HG03460 (cell line): ENCODE results near the gene NCAPD2.
"Not testable (repeated sequence)": the region's sequence is repeated elsewhere in the genome, so short reads cannot be mapped to it uniquely, and the experiment has no call there.

Source experiments
- ATAC-seq: cut with Tn5 transposase; IDR thresholded peaks from one replicate; pipeline ENCODE4 v1.9.1; 2021; ENCODE audit not compliant: unreplicated experiment

The NCAPD2 gene

DNA sequence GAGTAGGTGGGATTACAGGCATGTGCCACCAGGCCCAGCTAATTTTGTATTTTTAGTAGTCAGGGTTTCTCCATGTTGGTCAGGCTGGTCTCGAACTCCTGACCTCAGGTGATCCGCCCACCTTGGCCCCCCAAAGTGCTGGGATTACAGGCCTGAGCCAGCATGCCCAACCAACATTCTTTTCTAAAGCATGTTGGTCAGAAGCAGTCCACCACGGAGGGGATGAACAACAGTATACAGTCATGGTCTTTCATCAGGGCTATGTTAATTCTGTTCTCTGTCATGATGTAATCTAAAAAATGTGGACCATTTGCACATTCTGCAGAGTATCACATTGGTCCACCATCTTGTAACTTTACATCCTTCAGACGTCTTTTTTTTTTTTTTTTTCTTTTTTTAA is 4.5 kb upstream of the NCAPD2 start:
- no peak for ATAC-seq

DNA sequence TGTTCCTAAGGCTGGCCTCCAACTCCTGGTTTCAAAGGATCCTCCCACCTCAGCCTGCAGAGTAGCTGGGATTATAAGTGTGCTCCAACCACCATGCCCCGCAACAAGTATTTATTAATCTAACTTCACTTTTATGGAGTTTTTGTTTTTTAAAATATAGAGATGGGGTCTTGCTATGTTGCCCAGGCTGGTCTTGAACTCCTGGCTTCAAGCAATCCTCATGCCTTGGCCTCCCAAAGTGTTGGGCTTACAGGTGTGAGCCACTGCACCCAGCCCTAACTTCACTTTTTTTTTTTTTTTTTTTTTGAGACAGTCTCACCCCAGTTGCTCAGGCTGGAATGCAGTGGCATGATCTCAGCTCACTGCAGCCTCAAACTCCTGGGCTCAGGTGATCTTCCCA is 3.2 kb upstream of the NCAPD2 start:
- not testable (repeated sequence) for ATAC-seq

DNA sequence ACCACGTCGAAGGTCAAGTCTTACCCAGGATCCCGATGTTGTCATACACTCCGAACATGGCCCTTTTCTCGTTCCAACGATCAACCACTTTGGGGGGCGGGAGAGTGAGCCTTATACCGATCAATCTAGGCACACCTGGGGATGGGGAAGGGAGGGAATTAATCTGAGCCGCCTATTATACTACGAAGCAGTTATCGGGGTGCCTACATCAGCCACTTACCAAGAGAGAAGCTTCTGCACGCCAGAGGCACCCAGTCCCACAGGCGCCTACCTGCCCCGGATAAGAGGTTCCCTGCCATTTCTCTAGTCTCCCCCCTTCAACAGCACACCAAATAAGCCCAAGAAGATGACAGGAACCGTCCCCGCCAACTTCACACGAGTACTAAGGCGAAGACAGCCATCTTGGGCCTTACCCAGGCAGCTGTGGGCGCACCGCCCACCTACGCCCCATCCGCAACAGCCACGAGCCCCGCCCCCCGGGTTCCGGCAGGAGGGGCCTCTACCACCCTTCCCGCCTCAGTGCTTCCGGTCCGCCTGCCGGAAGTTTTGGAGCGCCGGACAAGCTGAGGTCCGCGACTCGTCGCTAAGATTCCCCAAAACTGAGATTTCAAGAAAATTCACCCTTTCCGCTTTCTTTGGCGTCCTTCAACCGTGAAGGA is 935 bp upstream of the NCAPD2 start, which contains the start of gene MRPL51:
Gene MRPL51 (minus strand): TSS at position 425 of the 659 bp plus-strand sequence. CDS start 126 bp downstream, at position 299.
- peak; percentile 69 for ATAC-seq

DNA sequence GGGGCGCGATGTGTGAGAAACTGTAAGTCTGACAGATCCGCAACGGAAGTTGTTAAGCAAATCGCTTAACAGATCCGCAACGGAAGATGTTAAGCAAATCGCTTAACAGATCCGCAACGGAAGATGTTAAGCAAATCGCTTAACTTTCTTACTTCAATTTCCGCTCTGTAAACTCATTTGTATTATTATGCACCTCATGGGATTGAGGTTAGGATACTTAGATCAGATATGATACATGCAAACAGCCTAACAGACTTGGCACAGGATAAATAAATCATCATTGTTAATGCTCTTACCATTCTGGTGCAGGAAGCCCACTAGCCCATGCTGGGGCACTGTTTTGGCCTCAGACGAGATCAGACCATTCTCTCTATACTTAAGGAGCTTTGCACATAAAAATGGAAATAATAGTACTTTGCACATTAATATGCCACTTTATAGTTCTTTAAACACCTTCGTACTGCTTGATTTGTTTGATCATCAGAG is 399 bp downstream of the NCAPD2 start:
- peak; percentile 26 for ATAC-seq

DNA sequence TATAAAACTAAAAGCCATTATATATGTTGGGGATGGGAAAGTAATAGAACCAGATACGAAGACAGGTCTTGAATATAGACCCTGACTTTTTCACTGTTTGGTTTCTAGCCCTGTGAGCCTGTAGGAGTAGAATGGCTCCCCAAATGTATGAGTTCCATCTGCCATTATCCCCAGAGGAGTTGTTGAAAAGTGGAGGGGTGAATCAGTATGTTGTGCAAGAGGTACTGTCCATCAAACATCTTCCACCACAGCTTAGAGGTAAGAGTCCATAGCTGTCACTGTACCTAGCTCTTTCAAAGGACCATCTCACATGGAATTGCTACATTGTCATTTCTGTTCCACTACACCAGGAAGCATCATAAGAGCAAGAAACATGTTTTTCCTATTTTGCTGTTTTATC is 1.1 kb downstream of the NCAPD2 start:
- no peak for ATAC-seq

DNA sequence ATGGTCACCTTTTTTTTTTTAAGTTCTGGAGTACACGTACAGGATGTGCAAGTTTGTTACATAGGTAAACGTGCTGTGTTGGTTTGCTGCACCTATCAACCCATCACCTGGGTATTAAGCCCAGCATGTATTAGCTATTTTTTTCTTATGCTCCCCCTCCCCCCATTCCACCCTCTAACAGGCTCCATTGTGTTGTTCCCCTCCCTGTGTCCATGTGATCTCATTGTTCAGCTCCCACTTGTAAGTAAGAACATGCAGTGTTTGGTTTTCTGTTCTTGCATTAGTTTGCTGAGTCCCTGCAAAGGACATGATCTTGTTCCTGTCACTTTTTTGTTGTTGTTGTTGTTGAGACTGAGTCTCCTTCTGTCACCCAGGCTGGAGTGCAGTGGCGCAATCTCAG is 3.4 kb downstream of the NCAPD2 start:
- not testable (repeated sequence) for ATAC-seq

DNA sequence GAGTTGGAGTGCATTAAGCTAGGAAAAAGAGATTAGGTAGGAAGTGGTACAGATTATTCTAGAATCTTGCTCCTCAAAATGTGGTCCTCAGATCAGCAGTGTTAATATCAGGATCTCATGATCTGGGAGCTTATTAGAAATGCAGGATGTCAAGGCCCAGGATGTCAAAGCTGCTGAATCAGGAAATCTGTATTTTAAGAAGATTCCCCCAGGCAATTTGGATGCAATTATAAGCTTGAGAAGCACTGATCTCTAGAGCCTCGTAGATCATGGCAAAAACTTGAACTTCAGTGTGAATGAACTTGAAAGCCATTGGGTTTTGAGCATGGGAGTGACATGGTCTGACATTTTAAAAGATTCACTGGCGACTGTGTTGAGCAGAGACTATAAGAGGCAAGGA is 6.6 kb downstream of the NCAPD2 start:
- no peak for ATAC-seq

DNA sequence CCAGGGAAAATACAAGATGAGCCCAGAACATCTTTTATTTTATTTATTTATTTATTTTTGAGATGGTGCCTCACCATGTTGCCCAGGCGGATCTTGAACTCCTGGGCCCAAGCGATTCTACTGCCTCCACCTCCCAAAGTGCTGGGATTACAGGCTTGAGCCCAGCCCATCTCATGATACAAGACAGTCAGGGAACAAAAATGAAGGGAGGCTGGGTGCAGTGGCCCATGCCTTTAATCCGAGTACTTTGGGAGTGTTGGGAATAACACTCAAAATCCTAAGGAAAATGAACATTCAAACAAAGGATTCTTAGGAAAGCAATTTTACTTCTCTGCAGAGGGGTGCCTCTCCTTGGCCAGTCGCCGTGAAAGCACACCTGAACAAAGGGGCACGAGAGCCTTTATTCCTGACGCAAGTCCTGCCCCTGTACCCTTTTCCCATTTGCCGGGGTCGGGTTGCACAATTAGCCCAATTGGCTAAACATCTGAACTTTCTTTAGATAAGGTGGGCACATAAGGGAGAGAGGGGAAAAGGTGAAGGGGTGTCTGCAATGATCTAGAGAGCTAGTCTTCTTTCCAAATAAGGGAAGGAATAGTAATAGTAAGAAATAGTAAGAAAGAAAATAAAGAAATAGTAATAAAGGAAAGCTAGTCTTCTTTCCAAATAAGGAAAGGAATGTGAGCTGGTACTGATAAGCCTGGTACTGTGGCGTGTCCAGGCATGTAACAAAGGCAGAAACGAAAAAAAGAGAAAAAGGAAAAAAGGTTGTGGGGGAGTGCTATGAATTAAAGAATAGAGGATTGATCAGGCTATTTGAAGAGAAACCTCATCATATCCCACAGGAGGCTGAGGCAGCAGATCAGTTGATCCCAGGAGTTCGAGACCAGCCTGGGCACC is 13.4 kb downstream of the NCAPD2 start:
- ATAC-seq = no peak

DNA sequence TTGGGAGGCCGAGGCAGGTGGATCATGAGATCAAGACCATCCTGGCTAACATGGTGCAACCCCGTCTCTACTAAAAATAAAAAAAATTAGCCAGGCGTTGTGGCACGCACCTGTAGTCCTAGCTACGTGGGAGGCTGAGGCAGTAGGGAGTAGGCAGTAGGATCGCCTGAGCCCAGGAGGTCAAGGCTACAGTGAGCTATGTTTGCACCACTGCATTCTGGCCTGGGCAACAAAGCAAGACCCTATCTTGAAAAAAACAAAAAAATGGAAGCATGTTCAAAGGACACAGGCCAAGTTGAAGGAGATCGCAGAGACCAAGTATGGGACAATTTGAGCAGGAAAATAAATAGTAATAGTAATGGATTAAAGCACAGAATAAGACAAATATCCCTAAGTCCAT is 14.2 kb downstream of the NCAPD2 start:
- ATAC-seq = no peak

DNA sequence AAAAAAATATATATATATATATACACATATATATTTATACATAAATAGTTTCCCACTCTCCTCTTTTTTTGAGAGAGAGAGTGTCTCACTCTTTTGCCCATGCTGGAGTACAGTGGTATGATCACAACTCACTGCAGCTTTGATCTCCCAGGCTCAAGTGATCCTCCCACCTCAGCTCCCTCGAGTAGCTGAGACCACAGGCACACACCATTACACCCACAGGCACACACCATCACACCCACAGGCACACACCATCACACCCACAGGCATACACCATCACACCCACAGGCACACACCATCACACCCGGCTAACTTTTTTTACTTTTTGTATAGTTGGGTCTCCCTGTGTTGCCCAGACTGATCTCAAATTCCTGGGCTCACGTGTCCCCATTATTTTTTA is 26.3 kb downstream of the NCAPD2 start:
- ATAC-seq = no peak

DNA sequence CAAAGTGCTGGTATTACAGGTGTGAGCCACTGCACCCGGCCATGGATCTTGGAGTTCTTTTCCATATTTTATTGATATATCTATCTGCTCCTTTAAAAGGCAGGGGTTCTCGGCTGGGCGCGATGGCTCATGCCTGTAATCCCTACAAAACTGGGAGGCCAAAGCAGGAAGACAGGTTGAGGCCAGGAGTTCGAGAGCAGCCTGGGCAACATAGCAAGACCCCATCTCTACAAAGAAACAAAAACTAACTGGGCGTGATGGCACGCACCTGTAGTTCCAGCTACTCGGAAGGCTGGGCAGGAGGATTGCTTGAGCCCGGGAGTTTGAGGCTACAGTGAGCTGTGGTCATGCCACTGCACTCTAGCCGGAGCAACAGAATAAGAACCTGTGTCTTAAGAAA is 28.3 kb downstream of the NCAPD2 start:
- no peak for ATAC-seq

DNA sequence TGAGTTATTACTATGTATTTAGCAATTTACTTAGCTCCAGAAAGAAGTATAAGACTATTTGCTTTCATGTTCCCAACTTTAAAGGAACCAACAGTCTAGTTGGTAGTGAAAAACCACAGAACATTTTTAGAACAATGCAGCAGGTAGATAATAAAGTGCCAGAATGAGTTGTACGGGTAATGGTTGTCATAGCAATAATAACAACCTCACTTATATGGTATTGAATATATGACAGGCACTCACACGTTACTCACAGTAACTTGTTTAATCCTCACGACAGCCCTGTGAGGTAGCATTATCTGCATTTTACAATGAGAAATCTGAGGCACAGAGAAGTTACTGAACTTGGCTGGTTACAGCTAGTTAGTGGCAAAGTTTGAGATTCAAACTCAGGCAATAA is 29.8 kb downstream of the NCAPD2 start:
- no peak for ATAC-seq

DNA sequence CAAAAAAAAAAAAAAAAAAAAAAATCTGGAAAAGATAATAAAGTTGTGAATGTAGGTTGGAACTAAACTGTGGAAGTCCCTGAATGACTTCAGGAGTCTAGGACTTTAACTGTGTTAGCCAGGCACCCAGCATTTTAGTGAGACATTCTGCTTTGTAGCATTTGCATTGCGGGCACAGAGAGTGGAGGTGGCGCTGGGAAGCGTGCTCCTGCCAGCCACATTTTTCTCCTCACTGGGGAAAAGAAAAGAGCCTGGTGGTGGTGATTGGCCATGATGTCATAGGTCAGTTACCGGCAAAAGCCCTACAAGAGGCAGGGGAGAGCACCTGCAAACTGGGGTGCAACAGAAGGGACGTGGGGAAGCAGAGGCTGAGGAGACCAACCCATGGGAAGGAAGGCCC is 30.7 kb downstream of the NCAPD2 start:
- ATAC-seq = no peak

DNA sequence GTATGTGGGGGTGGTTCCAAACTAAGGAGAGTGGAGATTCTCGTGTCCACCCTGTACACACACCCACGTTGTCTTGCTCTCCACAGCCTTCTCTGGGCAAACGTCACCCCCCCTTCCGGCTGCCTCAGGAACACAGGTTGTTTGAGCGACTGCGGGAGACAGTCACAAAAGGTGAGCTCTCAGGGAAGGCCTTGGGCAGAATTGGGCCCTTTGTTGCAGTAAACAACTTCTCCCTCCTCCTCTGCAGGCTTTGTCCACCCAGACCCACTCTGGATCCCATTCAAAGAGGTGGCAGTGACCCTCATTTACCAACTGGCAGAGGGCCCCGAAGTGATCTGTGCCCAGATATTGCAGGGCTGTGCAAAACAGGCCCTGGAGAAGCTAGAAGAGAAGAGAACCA is 32.3 kb downstream of the NCAPD2 start:
- ATAC-seq = no peak

DNA sequence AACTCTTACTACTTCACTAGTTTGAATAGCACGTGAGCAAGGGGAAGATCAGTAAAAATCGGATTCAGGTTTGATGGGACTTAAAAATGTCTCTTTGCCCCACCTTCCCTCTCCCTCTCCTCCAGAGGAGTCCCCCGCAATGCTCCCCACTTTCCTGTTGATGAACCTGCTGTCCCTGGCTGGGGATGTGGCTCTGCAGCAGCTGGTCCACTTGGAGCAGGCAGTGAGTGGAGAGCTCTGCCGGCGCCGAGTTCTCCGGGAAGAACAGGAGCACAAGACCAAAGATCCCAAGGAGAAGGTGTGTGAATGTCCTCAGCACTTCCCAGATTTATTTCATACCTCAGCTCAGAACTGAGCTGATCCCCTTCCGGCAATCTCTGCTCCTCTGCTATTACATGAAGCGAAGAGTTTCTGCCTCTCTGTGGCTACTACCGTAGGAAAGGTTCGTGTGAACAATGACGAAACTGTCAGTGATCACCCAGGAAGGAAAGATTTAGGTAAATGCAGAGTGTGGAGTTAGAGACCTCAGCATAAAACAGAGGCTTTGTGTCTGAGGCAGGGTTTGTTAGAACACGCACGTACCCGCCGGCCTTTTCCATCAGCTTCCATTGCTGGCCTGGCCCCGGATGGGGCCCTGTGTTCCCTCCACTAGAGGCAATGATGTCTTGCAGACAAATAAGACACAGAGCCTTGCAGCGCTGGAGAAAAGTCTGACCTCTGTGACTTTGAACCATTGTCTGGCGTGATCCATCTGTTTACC is 33.0 kb downstream of the NCAPD2 start:
- ATAC-seq = no peak

DNA sequence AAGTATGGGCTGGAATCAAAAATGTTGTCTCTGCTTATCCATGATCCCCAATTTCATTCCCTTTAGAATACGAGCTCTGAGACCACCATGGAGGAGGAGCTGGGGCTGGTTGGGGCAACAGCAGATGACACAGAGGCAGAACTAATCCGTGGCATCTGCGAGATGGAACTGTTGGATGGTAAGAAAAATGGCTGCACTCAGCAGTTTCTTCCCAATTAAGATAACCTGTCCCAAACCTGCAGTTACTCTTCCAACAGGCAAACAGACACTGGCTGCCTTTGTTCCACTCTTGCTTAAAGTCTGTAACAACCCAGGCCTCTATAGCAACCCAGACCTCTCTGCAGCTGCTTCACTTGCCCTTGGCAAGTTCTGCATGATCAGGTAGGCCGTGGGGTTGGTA is 33.8 kb downstream of the NCAPD2 start:
- ATAC-seq = no peak

DNA sequence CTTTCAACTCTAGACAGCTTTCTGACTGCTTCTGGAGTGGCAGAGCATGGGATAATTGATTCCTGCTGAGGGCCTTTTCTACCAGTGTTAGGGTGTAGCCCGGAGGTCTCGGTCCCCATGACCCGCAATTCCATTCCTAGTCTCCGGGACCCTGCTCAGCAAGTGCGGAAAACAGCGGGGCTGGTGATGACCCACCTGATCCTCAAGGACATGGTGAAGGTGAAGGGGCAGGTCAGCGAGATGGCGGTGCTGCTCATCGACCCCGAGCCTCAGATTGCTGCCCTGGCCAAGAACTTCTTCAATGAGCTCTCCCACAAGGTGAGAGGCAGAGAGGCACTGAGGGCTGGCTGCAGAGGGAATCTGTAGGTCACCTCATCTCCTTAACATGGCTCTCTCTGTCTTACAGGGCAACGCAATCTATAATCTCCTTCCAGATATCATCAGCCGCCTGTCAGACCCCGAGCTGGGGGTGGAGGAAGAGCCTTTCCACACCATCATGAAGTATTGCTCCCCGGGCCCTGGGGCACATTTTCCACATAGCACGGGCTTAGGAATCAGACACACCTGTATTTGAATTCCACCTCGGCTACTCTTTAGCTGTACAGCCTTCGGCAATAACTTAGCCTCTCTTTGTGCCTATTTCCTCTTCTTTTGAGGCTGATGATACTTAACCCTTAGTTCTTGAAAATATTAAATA is 34.8 kb downstream of the NCAPD2 start:
- no peak for ATAC-seq

DNA sequence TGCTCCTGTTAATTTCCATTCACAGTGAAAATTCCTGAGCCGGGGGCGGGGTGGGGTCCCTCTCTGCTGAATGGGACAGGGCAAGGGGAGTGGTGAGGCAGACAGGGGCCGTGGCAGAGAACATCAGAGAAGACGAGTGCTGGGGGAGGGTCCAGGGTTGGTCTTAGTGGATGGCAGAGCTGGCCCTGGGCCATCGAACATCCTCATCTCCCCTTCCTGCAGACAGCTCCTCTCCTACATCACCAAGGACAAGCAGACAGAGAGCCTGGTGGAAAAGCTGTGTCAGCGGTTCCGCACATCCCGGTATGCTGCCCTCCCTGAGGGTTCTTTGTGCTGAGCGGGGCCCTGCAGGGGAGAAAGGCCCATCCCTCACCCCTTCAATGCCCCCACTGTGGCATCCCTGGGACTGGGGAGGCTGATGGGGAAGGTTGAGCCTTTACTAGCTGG is 35.4 kb downstream of the NCAPD2 start:
- ATAC-seq = no peak

DNA sequence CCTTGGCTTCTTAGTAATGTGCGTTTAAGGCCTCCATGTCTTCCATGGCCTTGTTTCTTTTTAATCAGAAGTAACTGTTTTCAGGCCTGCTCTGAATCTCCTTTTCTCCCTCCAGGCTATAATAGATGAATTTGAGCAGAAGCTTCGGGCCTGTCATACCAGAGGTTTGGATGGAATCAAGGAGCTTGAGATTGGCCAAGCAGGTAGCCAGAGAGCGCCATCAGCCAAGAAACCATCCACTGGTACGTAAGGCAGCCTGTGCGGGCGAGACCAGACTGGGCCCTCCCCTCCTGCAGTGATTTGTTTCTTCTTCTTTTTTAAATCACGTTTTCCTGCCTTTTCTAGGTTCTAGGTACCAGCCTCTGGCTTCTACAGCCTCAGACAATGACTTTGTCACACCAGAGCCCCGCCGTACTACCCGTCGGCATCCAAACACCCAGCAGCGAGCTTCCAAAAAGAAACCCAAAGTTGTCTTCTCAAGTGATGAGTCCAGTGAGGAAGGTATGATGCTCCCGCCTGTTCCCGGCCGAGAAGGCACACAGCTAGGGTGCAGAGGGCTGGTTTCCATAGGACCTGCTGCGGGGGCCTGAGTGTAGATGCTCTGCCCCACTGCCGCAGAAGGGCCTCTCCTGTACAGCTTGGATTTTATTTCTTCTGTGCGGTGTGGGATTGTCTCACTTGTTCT is 36.8 kb downstream of the NCAPD2 start:
- no peak for ATAC-seq
